HL-60 (cell line): ENCODE data around the gene ERVH48-1.

Source experiments
- CTCF ChIP-seq: IDR thresholded peaks from one replicate; pipeline ENCODE4 v1.5.1; 2011; ENCODE audit warnings: low read length, control low read depth, inconsistent platforms; ENCODE audit not compliant: insufficient read depth
- GABPA ChIP-seq: IDR thresholded peaks from 2 replicates; pipeline ENCODE4 v1.6.1; 2012; ENCODE audit warnings: low read depth
- POLR2AphosphoS5 ChIP-seq: IDR thresholded peaks from 2 replicates; pipeline ENCODE4 v1.6.1; 2012; ENCODE audit warnings: low read depth
- SPI1 ChIP-seq: IDR thresholded peaks from 2 replicates; pipeline ENCODE4 v1.6.1; 2012; ENCODE audit warnings: low read depth, mild to moderate bottlenecking, borderline replicate concordance

DNA sequence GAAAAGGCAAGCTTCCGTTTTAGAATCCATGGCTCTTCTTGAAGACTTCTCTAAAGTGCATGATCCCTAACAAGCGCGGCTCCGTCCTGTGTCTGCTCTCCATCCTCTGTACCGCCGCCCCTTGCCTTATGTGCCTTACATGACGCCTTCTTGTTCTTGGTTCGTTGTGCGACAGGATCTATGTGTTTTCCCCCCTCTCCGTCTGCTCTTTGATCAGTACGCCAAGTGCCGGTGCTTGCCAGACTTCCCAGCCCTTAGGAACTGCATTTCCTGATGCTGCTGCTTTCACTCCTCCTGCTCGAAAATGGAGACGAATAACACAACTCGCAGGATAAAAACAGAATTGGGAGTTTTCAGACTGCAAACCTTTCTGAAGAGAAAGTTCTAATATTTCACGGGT is 19.2 kb downstream of the ERVH48-1 start:
- TF ChIP-seq CTCF, result no peak
- no peak for TF ChIP-seq GABPA
- TF ChIP-seq POLR2AphosphoS5, result no peak
- no peak for TF ChIP-seq SPI1
